T47D (cell line): Measurements from ENCODE around the gene TNF.
A peak's percentile ranks its signal among the peaks of the same experiment; 100 is the strongest.
"Not testable (repeated sequence)": the region's sequence is repeated elsewhere in the genome, so short reads cannot be mapped to it uniquely, and the experiment has no call there.

ENCODE experiments used
- DNase-seq, 2 experiments: peaks; one replicate each; pipeline versions ENCODE4 v3.0.0 to v3.0.0-alpha.2; 2011 to 2012; ENCODE audit warnings: low read depth in 1 of 2, low spot score in 1 of 2
- JUND ChIP-seq: IDR thresholded peaks from 2 replicates; pipeline ENCODE4 v1.6.1; 2012; ENCODE audit warnings: low read depth
- in situ Hi-C: cut with HindIII; loops from 2 replicates; pipeline ENCODE4 v1.10.0; 2016; ENCODE audit warnings: low sequenced_read_pairs, low pct_unique_long_range_greater_than_20kb

TNF gene

GRCh38 chr6:31579546-31580437, 4.4 kb downstream of the TNF start:
- in situ Hi-C loops: no loop called here
- TF ChIP-seq JUND: no peak
- no peak for DNase-seq

DNA sequence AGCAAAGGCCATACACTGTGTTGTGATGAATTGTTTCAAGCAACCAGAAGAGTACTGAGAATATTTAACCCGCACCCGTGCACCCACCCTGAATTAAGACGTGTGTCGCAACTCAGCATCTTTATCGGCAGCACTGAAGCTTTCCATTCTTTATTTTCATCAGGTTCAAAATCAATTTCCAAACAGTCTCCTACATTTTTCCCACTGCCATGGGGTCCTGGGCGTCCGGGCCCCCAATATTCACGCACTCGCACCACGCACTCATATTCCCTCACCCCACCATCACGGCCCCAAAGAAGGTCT, 5.0 kb downstream of the TNF start:
- no peak for TF ChIP-seq JUND
- no peak for DNase-seq
- in situ Hi-C loops: no loop called here

- TF ChIP-seq JUND: no peak
- in situ Hi-C loops: no loop called here
- peak; percentile 79 to 85 for DNase-seq
Measured at GRCh38 chr6:31580807-31581433, 5.6 kb downstream of the TNF start.

GRCh38 chr6:31581434-31582229, 6.3 kb downstream of the TNF start:
- no peak for DNase-seq
- in situ Hi-C loops: no loop called here
- no peak for TF ChIP-seq JUND

- TF ChIP-seq JUND: no peak
Measured at GRCh38 chr6:31582230-31582643, 6.9 kb downstream of the TNF start, which contains the start of gene LTB. TSS of gene LTB (minus strand) at chr6:31582424. CDS start at chr6:31582417, 7 bp downstream.

GRCh38 chr6:31585491-31585890, 10.1 kb downstream of the TNF start:
- no peak for TF ChIP-seq JUND
- DNase-seq: peak in 1 of 2 experiments; percentile 37
- in situ Hi-C loops: no loop called here

More at GRCh38 chr6:31582230-31582643, 6.9 kb downstream of the TNF start, which contains the start of gene LTB:
- no peak for DNase-seq
- in situ Hi-C loops: no loop called here

GRCh38 chr6:31586008-31586407, 10.6 kb downstream of the TNF start, which contains the start of gene LST1:
TSS of gene LST1 (plus strand) at chr6:31586277. CDS start at chr6:31587300, 1,023 bp downstream.
- no peak for DNase-seq
- in situ Hi-C loops: no loop called here
- no peak for TF ChIP-seq JUND

DNA sequence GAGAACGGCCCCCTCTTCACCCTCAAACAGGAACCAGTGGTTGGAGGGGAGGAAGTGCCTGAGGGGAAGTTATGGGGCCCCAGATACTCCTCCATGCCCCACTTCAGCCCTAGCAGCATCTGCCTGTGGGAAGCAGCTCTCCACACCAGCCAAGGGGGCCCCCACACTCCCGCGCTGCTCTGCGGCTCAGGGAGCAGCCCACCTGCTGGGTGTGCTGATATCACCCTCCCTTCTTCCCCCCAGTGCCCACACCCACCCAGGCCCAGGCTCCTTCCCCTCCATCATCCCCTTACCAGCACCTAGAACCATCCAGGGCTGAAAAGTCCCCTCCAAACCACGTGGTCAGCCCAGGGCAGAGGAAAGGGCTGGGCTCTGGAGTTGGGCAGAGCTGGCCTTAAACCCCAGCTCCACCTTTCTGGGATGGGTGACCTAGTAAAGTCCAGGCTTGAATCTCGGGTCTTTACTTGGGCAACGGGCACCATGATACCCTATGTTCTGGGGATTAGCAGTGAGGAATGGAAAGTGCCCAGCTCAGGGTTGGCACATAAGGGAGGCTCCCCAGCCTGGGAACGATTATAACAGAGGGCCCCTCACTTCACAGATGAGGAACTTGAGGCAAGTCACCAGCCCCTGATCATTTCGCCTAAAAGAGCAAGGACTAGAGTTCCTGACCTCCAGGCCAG, 11.4 kb downstream of the TNF start:
- no peak for DNase-seq

GRCh38 chr6:31587791-31588777, 12.7 kb downstream of the TNF start:
- no peak for TF ChIP-seq JUND
- in situ Hi-C loops: no loop called here
- no peak for DNase-seq

More for the DNA sequence above, 11.4 kb downstream of the TNF start:
- in situ Hi-C loops: no loop called here
- TF ChIP-seq JUND: no peak

DNA sequence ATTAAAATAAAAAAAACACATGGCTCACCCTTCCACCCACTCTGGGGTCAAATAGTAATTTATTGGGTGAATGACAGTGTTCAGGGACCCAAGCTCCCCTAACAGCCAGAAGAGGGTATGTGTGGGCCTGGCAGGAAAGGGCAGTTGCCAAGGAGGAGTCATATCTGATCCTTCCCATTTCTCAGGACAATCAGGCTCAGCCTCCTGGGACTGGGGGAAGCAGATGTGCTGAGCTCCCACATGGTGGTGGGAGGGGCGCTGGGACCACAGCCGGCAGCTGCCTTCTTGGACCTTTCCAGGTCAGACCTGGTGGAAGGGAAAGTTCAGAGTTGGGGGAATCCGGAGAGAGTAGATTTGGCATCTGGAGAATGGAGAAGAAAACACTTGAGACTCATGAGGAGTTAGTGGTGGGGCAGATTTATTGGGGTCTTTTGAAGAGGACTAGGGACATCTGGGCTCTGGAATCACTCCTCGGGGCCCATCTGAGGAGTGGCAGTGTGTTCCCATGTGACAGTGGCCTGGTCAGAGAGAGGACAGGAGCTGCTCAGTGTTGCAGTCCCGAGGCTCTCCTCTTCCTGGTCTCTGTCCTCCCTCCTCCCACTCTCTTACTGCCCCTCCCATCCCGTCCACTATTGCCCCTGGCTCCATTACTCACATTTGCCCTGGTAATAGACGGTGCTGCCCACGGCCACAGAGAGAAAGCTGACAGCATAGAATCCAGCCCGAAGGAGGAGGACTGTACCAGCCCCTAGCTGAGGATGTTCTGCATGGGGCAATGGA, 13.7 kb downstream of the TNF start:
- in situ Hi-C loops: no loop called here
- no peak for TF ChIP-seq JUND
- no peak for DNase-seq

DNA sequence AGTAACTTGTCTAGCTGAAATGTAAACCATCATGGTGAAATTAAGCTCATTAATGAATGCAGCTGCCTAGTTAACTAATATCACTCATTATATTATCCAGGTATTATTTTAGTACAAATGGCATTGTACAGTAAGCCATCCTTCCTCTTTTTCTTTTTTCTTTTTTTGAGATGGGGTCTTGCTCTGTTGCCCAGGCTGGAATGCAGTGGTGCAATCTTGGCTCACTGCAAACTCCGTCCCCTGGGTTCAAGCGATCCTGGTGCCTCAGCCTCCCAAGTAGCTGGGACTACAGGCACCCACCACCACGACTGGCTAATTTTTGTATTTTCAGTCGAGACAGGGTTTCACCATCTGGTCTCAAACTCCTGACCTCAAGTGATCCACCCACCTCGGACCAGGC, 15.3 kb downstream of the TNF start:
- DNase-seq, in situ Hi-C loops: not testable (repeated sequence)
